Activated CD4-positive, alpha-beta T cell treated with anti-CD3 and anti-CD28 coated beads, Interleukin-2, amount 50 U/mL, for 24 hours (primary cell): Measurements from ENCODE around the gene EML1.

ENCODE experiments used
- DNase-seq, 2 donors: peaks; one replicate each; pipeline ENCODE4 v3.0.0-alpha.2; 2020; ENCODE audit warnings: low read depth in 1 of 2, low spot score in 1 of 2

EML1 gene

GRCh38 chr14:99822800-99823455 lies 29.7 kb downstream of the EML1 start:
- DNase-seq, result no peak

GRCh38 chr14:99824776-99825175 lies 31.6 kb downstream of the EML1 start:
- DNase-seq, result no peak

- DNase-seq, result no peak
These were observed 36.2 kb downstream of the EML1 start for GRCh38 chr14:99829450-99829849.

- no peak for DNase-seq
These were observed 38.1 kb downstream of the EML1 start for GRCh38 chr14:99831303-99831702.

- DNase-seq, result no peak
These were observed 38.9 kb downstream of the EML1 start for GRCh38 chr14:99831903-99832685.

- DNase-seq, result no peak
These were observed 44.6 kb downstream of the EML1 start for GRCh38 chr14:99837822-99838221.

- DNase-seq, result no peak
These were observed 45.5 kb downstream of the EML1 start for GRCh38 chr14:99838639-99839134.

- DNase-seq, result no peak
These were observed 46.5 kb downstream of the EML1 start for GRCh38 chr14:99839696-99840095.

- no peak for DNase-seq
These were observed 47.1 kb downstream of the EML1 start for GRCh38 chr14:99840265-99840664.

GRCh38 chr14:99840774-99841305 lies 47.6 kb downstream of the EML1 start:
- DNase-seq, result no peak

GRCh38 chr14:99841436-99842071 lies 48.3 kb downstream of the EML1 start:
- no peak for DNase-seq

- DNase-seq, result no peak
These were observed 48.9 kb downstream of the EML1 start for GRCh38 chr14:99842141-99842540.

GRCh38 chr14:99846808-99847207 lies 53.6 kb downstream of the EML1 start:
- no peak for DNase-seq

- no peak for DNase-seq
These were observed 57.5 kb downstream of the EML1 start for GRCh38 chr14:99850709-99851108.

GRCh38 chr14:99852578-99852977 lies 59.4 kb downstream of the EML1 start:
- no peak for DNase-seq

GRCh38 chr14:99853206-99853605 lies 60.0 kb downstream of the EML1 start:
- DNase-seq, result no peak

- DNase-seq, result no peak
These were observed 61.6 kb downstream of the EML1 start for GRCh38 chr14:99854831-99855230.

GRCh38 chr14:99855271-99855670 lies 62.1 kb downstream of the EML1 start:
- DNase-seq, result no peak

GRCh38 chr14:99857551-99857950 lies 64.3 kb downstream of the EML1 start:
- no peak for DNase-seq

- DNase-seq, result no peak
These were observed 67.0 kb downstream of the EML1 start for GRCh38 chr14:99860219-99860618.

- no peak for DNase-seq
These were observed 68.9 kb downstream of the EML1 start for GRCh38 chr14:99862136-99862535.

GRCh38 chr14:99863059-99863458 lies 69.8 kb downstream of the EML1 start:
- DNase-seq, result no peak
